Neural cell (in vitro differentiated cells): ENCODE results near the gene CYP3A4. TPM values are rescaled to one million over a fixed set of nuclear protein-coding genes. Genes with fewer than 3 reads are reported as not detected.
"Not testable (repeated sequence)": the region's sequence is repeated elsewhere in the genome, so short reads cannot be mapped to it uniquely, and the experiment has no call there.

ENCODE experiments used
- H2AFZ ChIP-seq: fragments of 200-600, 300-800 bp; sonication (generic), shearing (Covaris generic); 2 replicates; pipeline ENCODE4 v1.6.0; 2014; ENCODE audit warnings: low read depth, mild to moderate bottlenecking, antibody characterized with exemption, low read length, moderate library complexity
- H3F3A ChIP-seq: fragments of 200-600 bp; shearing (Covaris generic); 2 replicates; pipeline ENCODE4 v1.6.1; 2016; ENCODE audit warnings: mild to moderate bottlenecking, moderate library complexity, mixed read lengths, antibody characterized with exemption, low read length; ENCODE audit not compliant: insufficient read depth, poor library complexity, severe bottlenecking
- H3K27ac ChIP-seq: fragments of 200-600, 300-800 bp; sonication (generic), shearing (Covaris generic); 2 replicates; pipeline ENCODE4 v1.5.1; 2014; ENCODE audit warnings: mild to moderate bottlenecking, low read length, moderate library complexity
- H3K27me3 ChIP-seq: fragments of 300-800, 200-600 bp; sonication (generic), shearing (Covaris generic); 2 replicates; pipeline ENCODE4 v1.6.0; 2014; ENCODE audit warnings: mild to moderate bottlenecking, low read depth, low read length, moderate library complexity; ENCODE audit not compliant: insufficient read depth
- H3K36me3 ChIP-seq: fragments of 300-800, 200-600 bp; sonication (generic), shearing (Covaris generic); 2 replicates; pipeline ENCODE4 v1.5.1; 2014; ENCODE audit warnings: mild to moderate bottlenecking, antibody characterized with exemption, low read length, moderate library complexity; ENCODE audit not compliant: insufficient read depth
- H3K4me2 ChIP-seq: fragments of 300-800, 200-600 bp; sonication (generic), shearing (Covaris generic); 2 replicates; pipeline ENCODE4 v1.6.0; 2014; ENCODE audit warnings: mild to moderate bottlenecking, low read length
- H3K4me3 ChIP-seq: fragments of 300-800, 200-600 bp; sonication (generic), shearing (Covaris generic); 2 replicates; pipeline ENCODE4 v1.5.1; 2014; ENCODE audit warnings: mild to moderate bottlenecking, low read length, moderate library complexity
- H3K79me2 ChIP-seq: fragments of 200-600 bp; shearing (Covaris generic); replicated peaks from 2 replicates; pipeline ENCODE4 v1.6.0; 2014; ENCODE audit warnings: mild to moderate bottlenecking, low read length, moderate library complexity; ENCODE audit not compliant: insufficient read depth
- H3K9ac ChIP-seq: fragments of 300-800, 200-600 bp; sonication (generic), shearing (Covaris generic); 2 replicates; pipeline ENCODE4 v1.6.1; 2016; ENCODE audit warnings: mild to moderate bottlenecking, low read length, mixed read lengths
- H3K9me2 ChIP-seq: fragments of 200-600 bp; shearing (Covaris generic); 2 replicates; pipeline ENCODE4 v1.6.1; 2016; ENCODE audit warnings: mild to moderate bottlenecking, low read length, mixed read lengths; ENCODE audit not compliant: insufficient read depth
- H3K9me3 ChIP-seq: fragments of 200-600, 300-800 bp; sonication (generic), shearing (Covaris generic); 2 replicates; pipeline ENCODE4 v1.6.1; 2016; ENCODE audit warnings: mild to moderate bottlenecking, mixed run types, low read length, moderate library complexity, mixed read lengths
- H4K20me1 ChIP-seq: fragments of 200-600 bp; shearing (Covaris generic); 2 replicates; pipeline ENCODE4 v1.6.1; 2016; ENCODE audit warnings: mild to moderate bottlenecking, mixed run types; ENCODE audit not compliant: insufficient read depth
- CTCF ChIP-seq: fragments of 450-650 bp; IDR thresholded peaks from 2 replicates; pipeline ENCODE4 v1.5.1; 2014; ENCODE audit warnings: antibody characterized with exemption, mild to moderate bottlenecking, moderate library complexity; ENCODE audit not compliant: poor library complexity, severe bottlenecking
- EP300 ChIP-seq: fragments of 450-650 bp; conservative IDR thresholded peaks from 2 replicates; pipeline ENCODE4 v1.6.1; 2014; ENCODE audit warnings: antibody characterized with exemption, mild to moderate bottlenecking, moderate library complexity; ENCODE audit not compliant: poor library complexity, severe bottlenecking
- EZH2 ChIP-seq: fragments of 200-600, 300-800 bp; shearing (Covaris generic), sonication (generic); IDR thresholded peaks from 2 replicates; pipeline ENCODE4 v1.6.1; 2014; ENCODE audit warnings: antibody characterized with exemption, low read length, borderline replicate concordance, mild to moderate bottlenecking; ENCODE audit not compliant: insufficient read depth, poor library complexity, severe bottlenecking
- MXI1 ChIP-seq: fragments of 450-650 bp; conservative IDR thresholded peaks from 2 replicates; pipeline ENCODE4 v1.6.1; 2014; ENCODE audit warnings: antibody characterized with exemption, mild to moderate bottlenecking; ENCODE audit not compliant: poor library complexity, severe bottlenecking
- POLR2AphosphoS5 ChIP-seq: IDR thresholded peaks from 2 replicates; pipeline ENCODE4 v1.6.1; 2012
- RAD21 ChIP-seq: fragments of 450-650 bp; conservative IDR thresholded peaks from 2 replicates; pipeline ENCODE4 v1.6.1; 2014; ENCODE audit warnings: antibody characterized with exemption, mild to moderate bottlenecking, moderate library complexity
- REST ChIP-seq: IDR thresholded peaks from 2 replicates; pipeline ENCODE4 v1.6.1; 2012; ENCODE audit warnings: borderline replicate concordance
- SMC3 ChIP-seq: fragments of 450-650 bp; conservative IDR thresholded peaks from 2 replicates; pipeline ENCODE4 v1.6.1; 2014; ENCODE audit warnings: antibody characterized with exemption, mild to moderate bottlenecking, moderate library complexity; ENCODE audit not compliant: poor library complexity
- TAF1 ChIP-seq: IDR thresholded peaks from 2 replicates; pipeline ENCODE4 v1.6.1; 2012; ENCODE audit warnings: low read depth
- polyA plus RNA-seq: library from polyadenylated mRNA; depleted of rRNA; stranded (reverse); fragments of >200 nt; gene quantifications from 2 replicates; pipeline ENCODE4 v1.2.3, GENCODE V29; 2014

The CYP3A4 gene
- polyA plus RNA-seq, 1 donor from 2014 or later: not detected

- H3K9me2 ChIP-seq, H3K36me3 ChIP-seq, H3K4me3 ChIP-seq, H3K79me2 ChIP-seq, H3K4me2 ChIP-seq, H2AFZ ChIP-seq, H3K27me3 ChIP-seq, H3K27ac ChIP-seq, H3K9ac ChIP-seq, H3F3A ChIP-seq, H3K9me3 ChIP-seq, H4K20me1 ChIP-seq: not testable (repeated sequence)
Observed at GRCh38 chr7:99801407-99801806, 17.4 kb upstream of the CYP3A4 start.

GRCh38 chr7:99798972-99799371 is 15.0 kb upstream of the CYP3A4 start:
- Histone ChIP-seq H3K9me2 (no peaks in the 10 kb centered on the region), H3K79me2 (no peaks in the 10 kb centered on the region), H3K27ac (no peak overlapping the region), H3K4me3 (no peak overlapping the region), H4K20me1 (no peaks in the 10 kb centered on the region), H3K4me2 (no peak overlapping the region), H3K27me3 (no peaks in the 10 kb centered on the region), H3F3A (no peaks in the 10 kb centered on the region), H3K36me3 (no peaks in the 10 kb centered on the region), H2AFZ (no peak overlapping the region), H3K9ac (no peak overlapping the region), H3K9me3 (no peaks in the 10 kb centered on the region)
- TF ChIP-seq MXI1: no peak
- TF ChIP-seq REST: no peak
- no peak for TF ChIP-seq CTCF
- no peak for TF ChIP-seq RAD21
- no peak for TF ChIP-seq POLR2AphosphoS5
- TF ChIP-seq EZH2: no peak
- TF ChIP-seq SMC3: no peak
- TF ChIP-seq EP300: no peak
- no peak for TF ChIP-seq TAF1

GRCh38 chr7:99795864-99796263 is 11.9 kb upstream of the CYP3A4 start:
- H3K27me3 ChIP-seq, H3K27ac ChIP-seq, H3K4me3 ChIP-seq, H2AFZ ChIP-seq, H3K36me3 ChIP-seq, H3F3A ChIP-seq, H4K20me1 ChIP-seq, H3K79me2 ChIP-seq, H3K4me2 ChIP-seq, H3K9me2 ChIP-seq, H3K9ac ChIP-seq, H3K9me3 ChIP-seq: not testable (repeated sequence)
